PC-9 (cell line): ENCODE results near the gene ZBTB48. TPM values are rescaled to one million over a fixed set of nuclear protein-coding genes. Genes with fewer than 3 reads are reported as not detected.
"Not testable (repeated sequence)": the region's sequence is repeated elsewhere in the genome, so short reads cannot be mapped to it uniquely, and the experiment has no call there.

Experiments
- BruUV-seq: library from RNA; stranded (reverse); fragments of 400-500 nt; replicated peaks from 2 replicates; lab custom pipeline; 2021; lab: Mats Ljungman, UMichigan
- CTCF ChIA-PET: fragments of 300-600 bp; sonication (Branson Sonifier 250); formaldehyde crosslinking; loops from one replicate; lab custom pipeline; 2022; ENCODE audit warnings: antibody characterized with exemption; lab: Charles Lee
- POLR2A ChIA-PET: fragments of 300-600 bp; sonication (Branson Sonifier 250); formaldehyde crosslinking; loops from one replicate; lab custom pipeline; 2022; ENCODE audit warnings: antibody characterized with exemption; ENCODE audit not compliant: unreplicated experiment; lab: Charles Lee
- DNase-seq, 2 experiments: peaks; one replicate each; pipeline versions ENCODE4 v3.0.0 to v3.0.0-alpha.2; 2015 to 2022; ENCODE audit warnings: mixed read lengths in 1 of 2
- H2AFZ ChIP-seq: fragments of 200-600 bp; sonication (generic); 2 replicates; pipeline ENCODE4 v1.8.1; 2017; ENCODE audit warnings: antibody characterized with exemption
- H3F3A ChIP-seq: fragments of 200-600 bp; sonication (generic); 2 replicates; pipeline ENCODE4 v1.8.1; 2017; ENCODE audit warnings: antibody characterized with exemption, mild to moderate bottlenecking, low read depth; ENCODE audit not compliant: insufficient read depth
- H3K27ac ChIP-seq: fragments of 200-600 bp; sonication (generic); 2 replicates; pipeline ENCODE4 v1.6.1; 2016; ENCODE audit warnings: mixed run types
- H3K27me3 ChIP-seq: fragments of 200-600 bp; sonication (generic); 2 replicates; pipeline ENCODE4 v1.6.1; 2016; ENCODE audit warnings: low read depth, mixed run types; ENCODE audit not compliant: insufficient read depth
- H3K36me3 ChIP-seq: fragments of 200-600 bp; sonication (generic); 2 replicates; pipeline ENCODE4 v1.6.1; 2016; ENCODE audit warnings: low read depth, mixed run types
- H3K4me1 ChIP-seq: fragments of 200-600 bp; sonication (generic); replicated peaks from 2 replicates; pipeline ENCODE4 v1.6.1; 2016; ENCODE audit warnings: mixed run types; ENCODE audit not compliant: insufficient read depth
- H3K4me2 ChIP-seq: fragments of 200-600 bp; sonication (generic); 2 replicates; pipeline ENCODE4 v1.6.1; 2017; ENCODE audit warnings: mixed run types
- H3K4me3 ChIP-seq: fragments of 200-600 bp; sonication (generic); 2 replicates; pipeline ENCODE4 v1.6.1; 2016; ENCODE audit warnings: mixed run types
- H3K79me2 ChIP-seq: fragments of 200-600 bp; sonication (generic); 2 replicates; pipeline ENCODE4 v1.6.1; 2017; ENCODE audit warnings: low read depth, mixed run types
- H3K9me2 ChIP-seq: fragments of 200-600 bp; sonication (generic); 2 replicates; pipeline ENCODE4 v1.8.1; 2017; ENCODE audit warnings: mild to moderate bottlenecking; ENCODE audit not compliant: insufficient read depth
- H3K9me3 ChIP-seq: fragments of 200-600 bp; sonication (generic); 2 replicates; pipeline ENCODE4 v1.8.1; 2016; ENCODE audit warnings: low read depth; ENCODE audit not compliant: insufficient read depth
- H4K20me1 ChIP-seq: fragments of 200-600 bp; sonication (generic); 2 replicates; pipeline ENCODE4 v1.8.1; 2017; ENCODE audit not compliant: insufficient read depth
- CTCF ChIP-seq: fragments of 200-600 bp; sonication (generic); conservative IDR thresholded peaks from 2 replicates; pipeline ENCODE4 v1.6.1; 2017; ENCODE audit warnings: mixed run types, antibody characterized with exemption, mild to moderate bottlenecking, moderate library complexity
- EZH2 ChIP-seq: fragments of 200-600 bp; sonication (generic); IDR thresholded peaks from 2 replicates; pipeline ENCODE4 v1.8.0; 2017; ENCODE audit warnings: antibody characterized with exemption, low read depth
- intact Hi-C: fragments of 100-400 bp; cut with micrococcal nuclease; formaldehyde crosslinking; loops from one replicate; pipeline ENCODE4 v1.10.0; 2022; ENCODE audit not compliant: unreplicated experiment
- total RNA-seq: library from RNA; stranded (reverse); gene quantifications from 2 replicates; pipeline ENCODE4 v1.2.3, GENCODE V29; 2021

The ZBTB48 gene
- total RNA-seq, 1 experiment from 2014 or later = 17.2 TPM

GRCh38 chr1:6635161-6635909 lies 55.5 kb downstream of the ZBTB48 start:
- H2AFZ ChIP-seq = no peak overlapping the region
- BruUV-seq = no TSS peak
- H3K27ac ChIP-seq = no peak overlapping the region
- H3K4me1 ChIP-seq = no peaks in the 10 kb centered on the region
- ChIA-PET POLR2A (no interaction called here), CTCF (no interaction called here)
- no peaks in the 10 kb centered on the region for H3K79me2 ChIP-seq
- H3K9me3 ChIP-seq = no peaks in the 10 kb centered on the region
- H3K36me3 ChIP-seq = no peaks in the 10 kb centered on the region
- no peak for TF ChIP-seq CTCF
- no peak for TF ChIP-seq EZH2
- no peaks in the 10 kb centered on the region for H3K9me2 ChIP-seq
- no peaks in the 10 kb centered on the region for H3F3A ChIP-seq
- intact Hi-C loops = no loop called here
- no peaks in the 10 kb centered on the region for H4K20me1 ChIP-seq
- no peak for DNase-seq
- H3K4me2 ChIP-seq = no peak overlapping the region
- no peaks in the 10 kb centered on the region for H3K27me3 ChIP-seq
- H3K4me3 ChIP-seq = no peak overlapping the region

DNA sequence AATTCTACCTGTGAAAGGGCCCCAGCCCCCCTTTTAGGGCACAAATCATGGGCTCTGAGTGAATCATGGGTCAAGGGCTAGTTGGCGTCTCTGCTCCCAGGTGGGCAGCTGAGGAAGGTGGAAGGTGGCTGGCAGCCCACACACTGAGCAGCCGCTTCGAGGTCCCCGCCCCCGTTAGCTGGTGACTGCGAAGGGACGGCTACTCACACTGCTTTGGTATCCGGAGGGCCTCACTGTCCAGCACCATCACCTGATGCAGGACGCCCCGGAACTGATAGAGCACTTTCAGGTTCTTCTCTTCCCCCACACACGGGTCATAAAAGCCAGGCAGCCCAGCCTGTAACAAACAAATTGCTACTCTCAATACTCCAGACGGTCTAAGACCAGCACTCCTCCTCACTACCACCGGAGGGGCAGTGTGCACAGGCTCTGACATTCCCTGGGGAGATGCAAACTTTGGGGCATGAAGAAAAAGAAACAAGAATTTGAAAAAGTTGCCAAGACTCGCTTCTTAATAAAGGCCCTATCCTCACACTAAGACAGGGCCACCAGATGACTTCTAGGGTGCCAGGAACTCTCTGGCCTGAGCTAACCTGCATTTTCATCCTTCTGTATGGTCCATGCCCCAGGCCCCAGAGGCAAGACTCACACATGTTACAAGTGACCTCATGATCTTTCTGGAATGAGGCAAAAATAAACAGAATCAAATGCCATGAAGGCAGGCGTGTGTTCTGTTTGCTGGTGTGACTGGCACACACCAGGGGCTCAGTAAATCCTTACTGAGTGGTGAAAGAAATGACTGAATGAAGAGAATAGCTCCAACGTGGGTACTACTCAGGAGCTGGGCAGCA lies 56.3 kb downstream of the ZBTB48 start:
- Histone ChIP-seq H3K27me3 (no peaks in the 10 kb centered on the region), H3K4me3 (no peak overlapping the region), H3K9me2 (no peaks in the 10 kb centered on the region), H3K4me2 (no peak overlapping the region), H4K20me1 (no peaks in the 10 kb centered on the region), H3K79me2 (no peaks in the 10 kb centered on the region), H3K27ac (no peak overlapping the region), H3K36me3 (no peaks in the 10 kb centered on the region), H3F3A (no peaks in the 10 kb centered on the region), H3K9me3 (no peaks in the 10 kb centered on the region), H3K4me1 (no peaks in the 10 kb centered on the region), H2AFZ (no peak overlapping the region)
- DNase-seq = no peak
- no TSS peak for BruUV-seq
- CTCF ChIA-PET = no interaction called here
- POLR2A ChIA-PET = interaction anchor here (0.6 kb wide), 1 partner anchor 19 kb away, joined by 5 read pairs; no protein-coding TSS in a partner anchor
- no peak for TF ChIP-seq EZH2
- no peak for TF ChIP-seq CTCF
- intact Hi-C loops = no loop called here

GRCh38 chr1:6636778-6637177 lies 57.0 kb downstream of the ZBTB48 start:
- POLR2A ChIA-PET = interaction anchor here (0.6 kb wide), 1 partner anchor 18 kb away, joined by 5 read pairs; no protein-coding TSS in a partner anchor
- H3F3A ChIP-seq, H3K4me2 ChIP-seq, H4K20me1 ChIP-seq, intact Hi-C loops, H3K9me2 ChIP-seq, H3K9me3 ChIP-seq, H3K4me1 ChIP-seq, H3K27ac ChIP-seq, H3K27me3 ChIP-seq, BruUV-seq, H3K36me3 ChIP-seq, H3K4me3 ChIP-seq, H2AFZ ChIP-seq, CTCF ChIA-PET, DNase-seq, H3K79me2 ChIP-seq: not testable (repeated sequence)
